GM23338 (cell line): ENCODE data around the gene MRPL22. TPM values are rescaled to one million over a fixed set of nuclear protein-coding genes. Genes with fewer than 3 reads are reported as not detected.

Experiments
- ATAC-seq: fragments of 200-7000 bp; cut with Tn5 transposase; 3 replicates; pipeline ENCODE4 v1.9.1; 2020
- DNase-seq: peaks from one replicate; pipeline ENCODE4 v3.0.0-alpha.2; 2015; ENCODE audit warnings: low spot score
- H2AFZ ChIP-seq: fragments of 200-600 bp; sonication (generic); 2 replicates; pipeline ENCODE4 v1.8.0; 2016; ENCODE audit warnings: antibody characterized with exemption, mild to moderate bottlenecking, moderate library complexity
- H3F3A ChIP-seq: fragments of 200-600 bp; sonication (generic); replicated peaks from 2 replicates; pipeline ENCODE4 v1.8.0; 2017; ENCODE audit warnings: antibody characterized with exemption, mixed run types, low read depth
- H3K27ac ChIP-seq: fragments of 200-600 bp; sonication (generic); 2 replicates; pipeline ENCODE4 v1.6.1; 2016; ENCODE audit warnings: low read depth
- H3K27me3 ChIP-seq: fragments of 200-600 bp; sonication (generic); 2 replicates; pipeline ENCODE4 v1.8.0; 2016; ENCODE audit warnings: mild to moderate bottlenecking, mixed run types, moderate library complexity; ENCODE audit not compliant: insufficient read depth
- H3K36me3 ChIP-seq: fragments of 200-600 bp; sonication (generic); 2 replicates; pipeline ENCODE4 v1.8.0; 2016; ENCODE audit warnings: mild to moderate bottlenecking; ENCODE audit not compliant: insufficient read depth
- H3K4me1 ChIP-seq: fragments of 200-600 bp; sonication (generic); 2 replicates; pipeline ENCODE4 v1.8.0; 2016; ENCODE audit warnings: mild to moderate bottlenecking, moderate library complexity; ENCODE audit not compliant: insufficient read depth
- H3K4me2 ChIP-seq: fragments of 200-600 bp; sonication (generic); 2 replicates; pipeline ENCODE4 v1.7.1; 2017; ENCODE audit warnings: mixed run types
- H3K4me3 ChIP-seq: fragments of 200-600 bp; sonication (generic); 2 replicates; pipeline ENCODE4 v1.6.1; 2016; ENCODE audit warnings: mixed run types
- H3K79me2 ChIP-seq: fragments of 200-600 bp; sonication (generic); replicated peaks from 2 replicates; pipeline ENCODE4 v1.8.0; 2017; ENCODE audit warnings: mild to moderate bottlenecking; ENCODE audit not compliant: insufficient read depth
- H3K9me2 ChIP-seq: fragments of 200-600 bp; sonication (generic); 2 replicates; pipeline ENCODE4 v1.8.0; 2017; ENCODE audit not compliant: insufficient read depth
- H4K20me1 ChIP-seq: fragments of 200-600 bp; sonication (generic); replicated peaks from 2 replicates; pipeline ENCODE4 v1.8.0; 2017; ENCODE audit warnings: mild to moderate bottlenecking; ENCODE audit not compliant: insufficient read depth
- H3K27ac Mint-ChIP-seq: 2 replicates; pipeline ENCODE4 v1.8.0; 2020; ENCODE audit warnings: inconsistent platforms, mild to moderate bottlenecking, moderate library complexity, mixed read lengths
- H3K27me3 Mint-ChIP-seq: 3 replicates; pipeline ENCODE4 v1.8.0; 2022; ENCODE audit warnings: low read depth, mild to moderate bottlenecking, moderate library complexity, mixed read lengths, inconsistent platforms; ENCODE audit not compliant: insufficient read depth, poor library complexity
- H3K36me3 Mint-ChIP-seq: 3 replicates; pipeline ENCODE4 v1.8.0; 2021; ENCODE audit warnings: low read depth, mild to moderate bottlenecking, inconsistent platforms, moderate library complexity, mixed read lengths
- H3K4me1 Mint-ChIP-seq: 3 replicates; pipeline ENCODE4 v1.8.0; 2020; ENCODE audit warnings: mild to moderate bottlenecking, inconsistent platforms, mixed read lengths
- H3K4me3 Mint-ChIP-seq: 3 replicates; pipeline ENCODE4 v1.8.0; 2021; ENCODE audit warnings: moderate library complexity, mild to moderate bottlenecking, inconsistent platforms, mixed read lengths
- H3K9me3 Mint-ChIP-seq: 3 replicates; pipeline ENCODE4 v1.8.0; 2020; ENCODE audit warnings: moderate library complexity, mild to moderate bottlenecking, inconsistent platforms, mixed read lengths
- CREB1 ChIP-seq: fragments of 250-450 bp; sonication (Bioruptor Pico); IDR thresholded peaks from 2 replicates; pipeline ENCODE4 v1.5.0; 2020; ENCODE audit warnings: low read depth, mild to moderate bottlenecking, moderate library complexity
- EZH2 ChIP-seq: fragments of 200-600 bp; sonication (generic); IDR thresholded peaks from one replicate; pipeline ENCODE4 v1.8.0; 2017; ENCODE audit warnings: antibody characterized with exemption, mild to moderate bottlenecking, low read depth; ENCODE audit not compliant: unreplicated experiment
- REST ChIP-seq: IDR thresholded peaks from one replicate; pipeline ENCODE4 v1.6.1; 2018; ENCODE audit warnings: antibody characterized with exemption; ENCODE audit not compliant: unreplicated experiment
- STAT1 ChIP-seq: IDR thresholded peaks from one replicate; pipeline ENCODE4 v1.6.1; 2016; ENCODE audit warnings: antibody characterized with exemption; ENCODE audit not compliant: unreplicated experiment
- ZNF114 ChIP-seq: fragments of 250-450 bp; sonication (Bioruptor Pico); IDR thresholded peaks from 2 replicates; pipeline ENCODE4 v1.5.0; 2020; ENCODE audit warnings: mild to moderate bottlenecking, moderate library complexity
- ZNF462 ChIP-seq: fragments of 250-450 bp; sonication (Bioruptor Pico); IDR thresholded peaks from 2 replicates; pipeline ENCODE4 v1.5.0; 2020; ENCODE audit warnings: mild to moderate bottlenecking, moderate library complexity
- polyA plus RNA-seq: library from polyadenylated mRNA; unstranded; fragments of >200 nt; fragmentation: Nextera tagmentation; extraction: Ambion mirVana; gene quantifications from 2 replicates; pipeline ENCODE4 v1.2.1, GENCODE V29; 2016
- total RNA-seq: library from RNA; depleted of rRNA; stranded (reverse); fragments of >200 nt; shearing (Covaris generic); gene quantifications from 2 replicates; pipeline ENCODE4 v1.2.3, GENCODE V29; 2014
- TF ChIP-seq, protein P1 (sequence below): IDR thresholded peaks from 2 replicates; pipeline ENCODE4 v1.6.1; 2016; ENCODE audit warnings: antibody characterized with exemption

Gene MRPL22
- total and polyA plus RNA-seq, 2 experiments from 2014 or later = 32.1 to 256 TPM

GRCh38 chr5:154997746-154998145, 56.9 kb downstream of the MRPL22 start (continued):
- TF ChIP-seq ZNF462 (CRISPR knock-in tag) = no peak
- TF ChIP-seq STAT1 = no peak

DNA sequence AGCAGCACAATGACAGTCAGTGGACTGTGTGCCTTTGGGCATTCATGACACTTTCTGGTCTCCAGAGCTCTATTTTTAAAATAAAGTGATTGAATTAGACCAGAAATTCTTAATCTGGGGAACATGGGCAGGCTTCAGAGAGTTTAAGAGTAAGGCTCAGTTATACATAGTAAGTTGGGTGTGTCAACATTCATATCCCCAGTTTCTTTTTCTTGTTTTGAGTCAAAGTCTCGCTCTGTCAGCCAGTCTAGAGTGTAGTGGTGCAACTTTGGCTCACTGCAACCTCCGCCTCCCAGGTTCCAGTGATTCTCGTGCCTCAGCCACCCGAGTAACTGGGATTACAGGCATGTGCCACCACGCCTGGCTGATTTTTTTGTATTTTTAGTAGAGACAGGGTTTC, 59.0 kb downstream of the MRPL22 start:
- Histone ChIP-seq H4K20me1 (no peaks in the 10 kb centered on the region), H3K4me2 (no peak overlapping the region), H3K4me3 (no peak overlapping the region), H3K27me3 (no peaks in the 10 kb centered on the region), H3K27ac (no peak overlapping the region), H3K36me3 (no peaks in the 10 kb centered on the region), H2AFZ (no peak overlapping the region), H3K9me2 (no peaks in the 10 kb centered on the region), H3F3A (no peaks in the 10 kb centered on the region), H3K4me1 (no peaks in the 10 kb centered on the region), H3K79me2 (no peaks in the 10 kb centered on the region)
- Mint-ChIP-seq H3K36me3 (no peaks in the 10 kb centered on the region; the same call in 2 of the 3 replicates), H3K9me3 (peaks cover 6% of the 10 kb centered on the region), H3K4me3 (no peak overlapping the region), H3K27ac (no peak overlapping the region), H3K27me3 (peaks cover 6% of the 10 kb centered on the region), H3K4me1 (no peaks in the 10 kb centered on the region)
- ATAC-seq = no peak
- no peak for DNase-seq
- no peak for TF ChIP-seq REST
- TF ChIP-seq CREB1 (CRISPR knock-in tag) = no peak
- TF ChIP-seq, protein P1, sequence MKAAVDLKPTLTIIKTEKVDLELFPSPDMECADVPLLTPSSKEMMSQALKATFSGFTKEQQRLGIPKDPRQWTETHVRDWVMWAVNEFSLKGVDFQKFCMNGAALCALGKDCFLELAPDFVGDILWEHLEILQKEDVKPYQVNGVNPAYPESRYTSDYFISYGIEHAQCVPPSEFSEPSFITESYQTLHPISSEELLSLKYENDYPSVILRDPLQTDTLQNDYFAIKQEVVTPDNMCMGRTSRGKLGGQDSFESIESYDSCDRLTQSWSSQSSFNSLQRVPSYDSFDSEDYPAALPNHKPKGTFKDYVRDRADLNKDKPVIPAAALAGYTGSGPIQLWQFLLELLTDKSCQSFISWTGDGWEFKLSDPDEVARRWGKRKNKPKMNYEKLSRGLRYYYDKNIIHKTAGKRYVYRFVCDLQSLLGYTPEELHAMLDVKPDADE = no peak
- no peak for TF ChIP-seq EZH2
- TF ChIP-seq ZNF114 (CRISPR knock-in tag) = no peak
